HUDEP-2 (cell line): ENCODE measurements around the gene HTRA2.

Source experiments
- DNase-seq, 76 experiments: peaks; one replicate each; lab custom pipeline; 2025; ENCODE audit not compliant: unreplicated experiment in 76 of 76; lab: John Stamatoyannopoulos, UW

HTRA2 gene

GRCh38 chr2:74514368-74515270 lies 15.1 kb upstream of the HTRA2 start, which contains the start of gene TLX2:
Gene TLX2 (plus strand): TSS chr2:74514450. CDS start chr2:74514807, 357 bp downstream.
- peak in 5 of 76 experiments; percentile 10 to 29 (median 19) for DNase-seq

- peak in 25 of 76 experiments; percentile 10 to 65 (median 30) for DNase-seq
Measured at GRCh38 chr2:74515271-74515980, 14.3 kb upstream of the HTRA2 start.

GRCh38 chr2:74515981-74516633 lies 13.6 kb upstream of the HTRA2 start:
- peak in 74 of 76 experiments; percentile 26 to 91 (median 83) for DNase-seq

GRCh38 chr2:74516650-74517049 lies 13.1 kb upstream of the HTRA2 start:
- no peak for DNase-seq

- no peak for DNase-seq
Measured at GRCh38 chr2:74522516-74522915, 7.2 kb upstream of the HTRA2 start.

GRCh38 chr2:74524005-74524404 lies 5.7 kb upstream of the HTRA2 start:
- no peak for DNase-seq

GRCh38 chr2:74524955-74525716 lies 4.6 kb upstream of the HTRA2 start:
- no peak for DNase-seq

GRCh38 chr2:74525717-74526648 lies 3.8 kb upstream of the HTRA2 start, which contains the start of gene DQX1:
Gene DQX1 (minus strand): TSS chr2:74526231. CDS start chr2:74525729, 502 bp downstream.
- peak in 6 of 76 experiments; percentile 10 to 28 (median 18) for DNase-seq

GRCh38 chr2:74526649-74527230 lies 3.0 kb upstream of the HTRA2 start:
- no peak for DNase-seq

GRCh38 chr2:74527741-74528140 lies 2.0 kb upstream of the HTRA2 start:
- DNase-seq: no peak

- DNase-seq: peak in 5 of 76 experiments; percentile 12 to 89 (median 38)
Measured at GRCh38 chr2:74528600-74529356, 955 bp upstream of the HTRA2 start.

GRCh38 chr2:74530239-74531187 lies 780 bp downstream of the HTRA2 start:
- DNase-seq: peak in 75 of 76 experiments; percentile 36 to 94 (median 87)

- DNase-seq: no peak
Measured at GRCh38 chr2:74531666-74532065, 1.9 kb downstream of the HTRA2 start.

- peak in 9 of 76 experiments; percentile 6 to 29 (median 18) for DNase-seq
Measured at GRCh38 chr2:74532222-74532621, 2.5 kb downstream of the HTRA2 start.

GRCh38 chr2:74533464-74533863 lies 3.7 kb downstream of the HTRA2 start:
- DNase-seq: no peak

- no peak for DNase-seq
Measured at GRCh38 chr2:74534411-74534810, 4.7 kb downstream of the HTRA2 start.

- DNase-seq: no peak
Measured at GRCh38 chr2:74535440-74535965, 5.8 kb downstream of the HTRA2 start.
